GM21529 (cell line): ENCODE results near the gene ST8SIA1.

ENCODE experiments used
- ATAC-seq: cut with Tn5 transposase; IDR thresholded peaks from one replicate; pipeline ENCODE4 v1.9.1; 2021; ENCODE audit not compliant: unreplicated experiment

ST8SIA1 gene

DNA sequence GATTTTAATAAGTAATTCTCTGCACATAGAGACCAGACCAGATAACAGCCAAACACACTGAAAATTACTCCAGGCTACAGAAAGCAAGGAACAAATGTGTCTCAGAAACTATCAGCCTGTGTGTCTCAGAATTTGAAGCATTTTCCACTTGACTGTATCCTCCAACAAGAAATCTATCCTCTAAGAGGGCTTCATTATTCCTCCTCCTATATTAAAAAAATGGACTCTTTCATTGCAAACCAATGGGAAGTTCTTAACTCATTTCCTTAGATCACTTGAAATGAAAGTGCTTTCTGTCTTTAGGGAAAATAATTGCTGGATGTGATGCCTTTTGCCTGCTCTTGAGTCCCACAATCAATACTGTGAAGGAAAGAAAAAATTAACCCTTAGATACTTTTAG, 2.3 kb downstream of the ST8SIA1 start:
- no peak for ATAC-seq

DNA sequence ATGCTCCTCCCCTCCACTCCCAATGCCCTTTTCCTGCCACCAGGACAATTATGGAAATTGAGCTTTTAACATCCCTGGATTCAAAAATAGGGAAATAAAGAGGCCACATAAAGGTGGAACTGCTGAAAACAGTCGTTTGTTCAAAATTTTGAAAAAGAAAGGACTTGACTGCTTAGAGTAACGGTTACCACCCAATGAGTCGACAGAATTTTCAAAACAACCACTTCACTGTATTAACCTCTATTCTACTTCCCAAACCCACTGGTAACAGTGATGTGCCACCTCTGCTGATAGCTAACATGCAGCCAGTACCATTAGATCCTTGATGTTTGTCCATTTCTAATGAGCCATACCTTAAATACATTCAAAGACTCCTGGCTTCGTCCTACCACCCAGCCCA, 4.9 kb downstream of the ST8SIA1 start:
- ATAC-seq = no peak

DNA sequence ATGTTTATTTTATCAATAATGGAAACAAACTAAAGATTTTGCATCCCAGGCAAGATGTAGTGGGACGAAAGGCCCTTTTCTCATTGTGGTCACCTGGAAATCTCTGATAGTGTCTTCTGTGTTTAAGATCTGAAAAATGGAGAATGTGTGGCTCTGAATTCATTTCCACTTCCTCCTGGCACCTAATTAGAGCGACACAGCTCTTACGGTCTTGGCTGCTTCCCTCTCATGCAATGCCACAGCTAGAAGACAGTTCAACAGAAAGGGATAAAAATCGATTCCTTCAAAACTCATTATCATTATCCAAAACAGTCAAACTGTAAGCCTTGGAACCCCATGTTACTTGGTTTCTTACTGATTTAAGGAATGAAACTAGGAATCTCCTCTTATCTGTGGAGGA, 9.3 kb downstream of the ST8SIA1 start:
- no peak for ATAC-seq

DNA sequence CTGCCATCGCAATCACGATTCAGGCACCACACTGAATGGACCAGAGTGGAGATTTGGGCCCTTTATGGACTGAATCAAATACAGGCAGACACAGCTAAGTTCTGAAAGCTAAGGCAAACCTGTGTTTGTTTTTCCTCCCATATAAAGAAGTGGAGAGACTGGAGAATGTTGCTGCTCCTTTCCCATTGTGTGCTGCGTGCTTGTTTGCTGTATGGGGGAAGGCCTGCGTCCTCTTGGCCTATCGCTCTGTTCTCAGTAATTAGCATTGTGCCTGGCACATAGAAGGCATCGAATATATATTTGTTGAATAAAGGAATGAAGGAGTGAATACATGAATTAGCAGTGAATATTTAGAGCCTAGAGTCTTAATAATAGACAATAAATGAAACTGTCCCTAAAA, 12.4 kb downstream of the ST8SIA1 start:
- no peak for ATAC-seq

DNA sequence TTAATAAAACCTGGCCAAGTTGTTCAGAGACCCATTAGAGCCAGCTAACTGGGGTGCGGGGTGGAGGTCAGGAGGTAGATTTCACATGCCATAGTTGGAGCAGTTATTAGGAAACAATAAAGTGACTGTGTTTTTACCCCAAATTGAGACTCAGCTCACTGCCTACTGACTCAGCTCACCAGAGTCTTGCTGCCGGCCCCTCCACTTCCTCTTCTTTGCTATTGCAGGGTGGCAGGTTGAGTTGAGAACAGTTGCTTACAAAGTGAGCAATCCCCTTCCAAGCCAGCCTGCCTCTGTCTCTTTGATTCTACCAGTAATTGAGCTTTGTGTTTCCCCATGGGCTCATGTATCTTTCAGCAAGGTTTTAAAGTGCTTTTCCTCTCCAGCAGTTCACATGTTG, 12.9 kb downstream of the ST8SIA1 start:
- ATAC-seq = no peak

DNA sequence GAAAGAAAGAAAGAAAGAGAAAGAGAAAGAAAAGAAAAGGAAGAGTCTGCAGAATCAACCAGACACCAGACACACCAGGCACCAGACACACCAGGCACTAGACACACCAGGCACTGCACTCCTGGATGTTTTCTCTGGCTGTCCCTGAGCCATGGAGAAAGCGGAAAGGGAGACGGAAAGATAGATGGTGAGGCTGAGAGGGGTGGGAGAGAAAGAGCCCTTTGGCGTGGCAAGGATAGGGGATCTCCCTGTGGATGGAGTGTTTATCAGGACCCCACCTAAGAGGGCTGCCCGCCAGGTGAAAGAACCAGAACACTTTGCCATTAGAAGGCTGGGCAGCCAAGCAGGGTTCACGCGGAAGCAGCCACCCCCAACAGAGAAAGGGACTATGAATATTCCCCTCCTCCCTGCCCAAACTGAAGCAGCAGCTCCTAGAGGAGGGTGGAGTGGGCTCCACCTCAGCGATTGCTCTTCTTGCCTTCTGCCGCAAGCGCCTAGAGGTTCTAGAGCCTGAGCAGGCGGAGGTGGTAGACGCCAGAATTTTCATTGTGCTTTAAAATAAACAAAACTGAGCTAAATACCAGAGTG, 13.4 kb downstream of the ST8SIA1 start:
- no peak for ATAC-seq

DNA sequence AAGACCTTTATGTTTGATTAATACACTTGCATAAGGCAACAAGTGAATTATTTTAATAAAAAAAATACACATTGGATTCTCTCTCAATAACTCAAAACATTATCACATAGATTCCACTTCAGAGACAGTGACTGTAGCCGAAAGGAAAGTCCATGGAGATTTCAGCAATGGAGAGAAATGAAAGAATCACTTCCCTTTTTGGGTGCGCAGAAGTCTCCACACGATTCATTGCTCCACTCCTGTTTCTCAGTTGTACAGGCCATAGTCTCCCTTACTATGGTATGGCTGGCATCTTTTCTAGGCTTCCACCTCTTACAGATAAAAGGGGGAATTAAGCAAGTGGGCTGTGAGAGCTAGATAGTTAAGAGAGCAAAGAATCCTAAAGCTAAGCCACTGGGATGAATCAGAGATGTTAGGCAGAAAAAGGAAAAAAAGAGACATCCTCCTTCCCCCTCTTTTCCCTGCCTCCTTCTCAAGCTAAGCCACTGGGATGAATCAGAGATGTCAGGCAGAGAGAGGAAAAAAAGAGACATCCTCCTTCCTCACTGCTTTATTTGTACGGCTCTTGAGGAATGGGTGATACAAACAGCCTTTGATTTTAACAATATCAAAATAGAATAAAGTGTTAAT, 16.3 kb downstream of the ST8SIA1 start:
- ATAC-seq = no peak

DNA sequence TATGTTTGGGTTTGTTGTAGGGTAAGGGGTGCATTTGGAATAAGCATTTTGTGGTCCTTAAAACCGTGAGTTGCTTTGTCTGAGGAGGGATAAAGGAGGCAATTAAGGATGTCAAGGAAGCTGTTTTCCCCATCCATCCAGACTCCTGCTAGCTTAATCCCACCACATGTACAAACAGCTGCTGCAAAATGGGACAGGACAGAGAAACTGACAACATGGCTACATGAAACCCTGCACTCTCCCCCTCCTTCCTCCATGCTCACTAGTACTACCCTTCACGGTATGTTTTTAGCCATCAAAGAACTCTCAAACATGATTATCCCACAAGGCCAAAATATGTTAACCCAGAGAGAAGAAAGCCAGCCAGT, 20.6 kb downstream of the ST8SIA1 start:
- ATAC-seq = no peak

DNA sequence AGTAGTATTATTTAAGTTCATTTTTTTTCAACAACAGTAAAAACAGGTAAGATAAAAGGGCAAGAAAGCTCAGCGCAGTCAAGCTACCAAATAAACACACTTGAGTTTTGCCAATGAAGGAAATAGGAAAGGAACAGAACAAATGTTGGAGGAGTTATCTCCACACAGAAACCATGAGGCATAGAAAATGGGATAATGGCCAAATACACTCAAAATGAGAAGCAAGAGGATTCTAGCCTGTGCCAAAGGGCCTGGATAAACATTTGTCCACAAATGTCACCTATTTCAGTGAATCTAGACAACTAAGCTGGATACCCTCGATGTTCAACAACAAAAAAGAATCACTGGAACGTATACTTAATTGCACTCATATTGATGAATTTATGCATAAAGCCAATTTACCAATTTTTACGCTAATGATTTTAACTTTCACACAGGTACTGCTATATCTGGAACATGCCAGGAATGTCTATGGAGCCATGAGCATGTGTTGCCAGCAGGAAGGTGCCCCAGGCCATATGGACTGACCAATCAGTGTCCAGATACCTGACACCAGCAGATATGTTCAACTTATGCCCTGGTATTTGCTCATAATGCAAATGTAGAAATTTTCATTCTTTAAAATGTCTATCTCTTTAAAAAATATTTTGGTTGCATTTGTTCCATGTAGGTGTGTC, 21.1 kb downstream of the ST8SIA1 start:
- no peak for ATAC-seq

DNA sequence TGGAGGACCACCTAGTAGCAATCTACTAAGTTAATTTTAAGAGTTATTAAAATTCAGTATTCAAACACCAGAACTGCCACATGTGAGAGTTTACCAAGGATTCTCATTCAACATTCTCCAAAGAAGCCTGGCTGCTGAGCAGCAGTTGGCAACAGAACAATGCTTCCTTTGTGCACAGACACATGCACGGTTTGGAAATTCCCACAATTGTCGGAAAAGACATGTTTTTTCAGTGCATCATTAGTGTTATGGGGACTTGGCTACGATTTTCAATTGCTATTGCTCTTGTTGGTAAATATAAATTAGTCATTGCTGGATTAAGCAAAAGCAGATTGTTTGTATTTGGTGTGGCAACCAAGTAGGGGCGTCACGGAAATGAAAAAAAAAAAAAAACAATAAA, 22.2 kb downstream of the ST8SIA1 start:
- no peak for ATAC-seq

DNA sequence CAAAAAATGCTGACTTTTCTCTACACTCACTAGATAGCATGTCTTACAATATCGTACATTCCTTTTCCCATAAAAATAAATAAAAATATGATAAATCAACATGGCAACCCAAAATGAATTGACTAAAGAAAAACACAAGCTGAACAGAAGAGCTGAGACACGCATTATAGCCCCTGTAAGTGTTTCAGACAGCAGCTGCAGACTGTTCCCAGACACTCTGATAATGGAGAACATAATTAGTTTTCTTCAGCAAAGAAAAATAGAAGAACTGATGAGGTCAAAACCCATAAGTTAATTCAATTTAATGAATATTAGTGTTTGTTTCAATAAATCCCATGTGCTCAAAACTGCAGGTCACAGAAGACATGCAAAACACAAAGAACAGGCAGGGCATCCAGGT, 23.8 kb downstream of the ST8SIA1 start:
- no peak for ATAC-seq

DNA sequence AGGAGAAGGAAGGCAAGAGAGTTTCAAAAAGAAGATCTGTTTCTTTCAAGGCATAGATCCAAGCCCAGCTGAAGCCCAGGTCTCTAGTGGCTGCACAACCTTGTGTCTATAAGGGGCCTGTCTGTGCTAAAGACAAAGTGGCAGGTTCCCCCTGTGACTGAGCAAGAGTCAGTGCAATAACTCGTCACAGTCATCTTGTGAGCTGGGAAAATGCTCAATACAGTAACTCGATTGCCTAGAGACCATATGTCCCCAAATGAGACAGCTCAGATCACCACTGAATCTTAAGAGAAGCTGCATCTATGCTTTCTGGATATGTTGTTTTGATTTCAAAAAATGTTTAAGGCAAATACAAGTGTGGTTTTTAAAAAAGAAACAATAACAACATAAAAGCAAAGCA, 24.2 kb downstream of the ST8SIA1 start:
- no peak for ATAC-seq

DNA sequence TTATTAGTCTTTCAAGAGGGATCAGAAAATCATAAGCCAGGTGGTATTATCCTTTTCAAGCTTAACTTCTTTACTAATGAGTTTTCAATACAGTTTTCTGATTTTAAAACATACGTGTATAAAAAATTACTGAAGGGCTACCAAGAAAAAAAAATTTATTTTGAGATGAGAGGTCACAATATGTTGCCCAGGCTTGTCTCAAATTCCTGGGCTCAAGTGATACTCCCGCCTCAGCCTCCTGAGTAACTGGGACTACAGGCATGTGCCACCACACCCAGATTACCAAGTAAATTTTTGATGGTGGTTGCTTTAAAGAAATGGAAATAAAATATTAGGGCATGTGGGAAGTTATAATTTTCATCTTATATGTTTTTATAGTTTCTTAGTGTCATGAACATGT, 26.7 kb downstream of the ST8SIA1 start:
- no peak for ATAC-seq

DNA sequence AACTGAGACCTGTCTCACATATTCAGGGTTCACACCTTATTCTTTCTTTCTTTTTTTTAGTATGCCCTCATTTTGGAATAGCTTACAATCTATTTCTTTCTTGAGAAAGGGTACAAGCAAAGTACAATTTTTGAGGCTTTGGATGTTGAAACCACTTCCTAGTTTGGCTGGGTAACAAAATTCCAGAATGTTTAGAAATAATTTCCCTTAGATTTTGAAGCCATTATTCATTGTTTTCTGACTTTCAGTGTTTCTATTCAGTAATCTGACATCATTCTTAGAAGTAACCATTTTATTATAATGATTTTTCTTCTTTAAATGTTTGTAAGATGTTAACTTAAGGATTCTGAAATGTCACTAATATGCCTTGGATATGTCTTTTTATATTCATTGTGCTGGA, 28.2 kb downstream of the ST8SIA1 start:
- ATAC-seq = no peak

DNA sequence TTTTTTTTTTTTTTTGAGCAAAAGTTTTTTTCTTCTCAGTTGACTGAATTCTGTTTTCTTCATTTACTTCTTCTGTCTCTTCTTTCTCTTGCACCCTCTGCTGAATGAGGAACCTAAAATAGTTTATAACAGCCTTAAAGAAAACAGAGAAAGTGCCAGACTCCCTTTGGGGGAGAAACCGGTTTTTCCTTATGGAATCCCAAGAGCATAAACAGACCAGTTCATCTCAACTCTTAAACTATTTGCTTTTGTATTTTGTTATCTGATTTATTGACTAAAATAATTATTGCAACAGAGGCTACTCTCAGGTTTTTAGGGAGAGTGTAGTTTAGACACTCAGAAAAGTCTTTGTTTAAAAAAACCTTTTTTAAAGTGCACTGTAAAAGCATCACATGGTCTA, 30.2 kb downstream of the ST8SIA1 start:
- ATAC-seq = no peak

DNA sequence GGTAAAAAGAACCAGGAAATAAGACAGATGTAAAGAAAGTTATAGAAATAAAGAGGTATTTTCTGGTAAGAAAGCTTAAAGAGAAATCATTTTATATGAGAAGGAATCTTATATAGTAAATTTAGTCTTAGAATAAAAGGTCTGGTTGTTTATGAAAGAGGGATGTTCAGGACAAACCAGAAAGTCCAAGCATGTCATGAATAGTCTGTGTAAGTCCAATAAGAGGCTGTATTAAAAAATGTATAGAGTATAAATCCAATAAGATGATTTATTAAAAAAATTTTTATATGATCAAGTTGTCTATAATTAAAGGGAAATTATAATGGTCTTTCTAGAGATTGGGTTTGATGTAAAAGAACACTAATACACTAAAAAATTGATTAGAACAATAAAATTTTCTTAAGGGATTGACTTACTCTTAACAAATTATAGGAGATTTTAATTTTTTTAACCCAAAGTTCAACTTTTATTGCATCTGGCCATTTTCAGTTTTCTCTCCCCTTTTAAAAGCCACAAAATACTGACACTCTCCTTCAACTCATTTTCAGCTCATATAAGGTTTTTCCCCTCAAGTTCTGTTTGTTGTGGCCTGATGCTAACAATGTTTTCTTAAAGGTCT, 35.1 kb downstream of the ST8SIA1 start:
- ATAC-seq = no peak

DNA sequence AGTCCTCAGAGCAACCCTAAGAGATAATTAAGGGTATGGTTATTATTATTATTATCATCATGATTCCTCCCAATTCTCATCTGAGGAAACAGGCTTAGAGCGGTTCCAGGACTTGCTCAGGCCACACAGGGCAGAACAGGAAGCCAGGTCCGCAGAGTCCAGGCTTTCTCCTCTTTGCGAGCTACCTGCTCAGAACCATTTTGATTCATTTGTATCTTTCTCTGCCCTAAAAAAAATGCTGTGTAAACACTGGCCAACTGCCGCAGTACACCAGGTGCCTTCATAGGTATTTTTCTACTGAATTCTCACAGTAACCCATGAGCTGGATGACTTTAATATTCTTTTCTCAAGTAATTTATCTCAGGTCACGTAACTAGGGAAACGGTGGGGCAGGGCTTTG, 45.3 kb downstream of the ST8SIA1 start:
- ATAC-seq = no peak

DNA sequence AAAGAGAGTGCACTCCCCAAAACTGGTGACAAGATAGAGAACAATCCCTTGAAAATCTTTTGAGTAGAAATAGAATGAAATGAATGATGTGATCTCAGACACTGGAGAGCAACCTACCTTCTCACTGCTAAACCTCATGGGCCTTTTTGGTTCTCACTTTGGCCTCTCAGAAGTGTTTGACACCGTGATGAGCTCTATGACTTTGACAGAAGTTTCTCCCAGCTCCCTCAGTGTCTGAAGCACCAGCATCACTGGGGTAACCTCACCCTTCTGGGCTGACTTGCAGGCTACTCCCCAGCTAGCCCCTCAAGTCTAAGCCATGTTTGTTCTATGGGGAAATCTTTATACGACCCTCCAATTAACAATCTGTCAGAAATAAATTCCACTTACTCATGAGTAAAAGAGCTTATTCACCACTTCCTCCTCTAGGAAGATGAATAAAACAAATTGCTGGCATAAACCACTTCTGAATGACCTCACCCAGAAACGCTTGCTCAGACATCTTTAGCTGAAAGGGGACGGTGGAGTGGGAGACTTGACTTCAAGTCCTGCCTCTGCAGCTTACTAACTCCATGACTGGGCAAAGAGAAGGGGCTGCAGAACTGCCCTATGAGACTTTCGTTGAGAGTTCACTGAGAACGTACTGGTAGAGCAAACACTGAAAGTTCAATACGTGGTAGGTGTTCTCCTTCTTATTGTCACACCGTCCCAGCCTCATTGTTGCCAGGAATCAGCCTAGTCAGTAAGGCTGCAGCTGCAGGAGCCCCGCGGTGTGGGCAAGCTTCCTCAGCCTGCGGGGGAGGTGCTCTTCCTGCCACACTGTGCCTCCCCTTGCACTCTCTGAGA, 46.5 kb downstream of the ST8SIA1 start:
- no peak for ATAC-seq

DNA sequence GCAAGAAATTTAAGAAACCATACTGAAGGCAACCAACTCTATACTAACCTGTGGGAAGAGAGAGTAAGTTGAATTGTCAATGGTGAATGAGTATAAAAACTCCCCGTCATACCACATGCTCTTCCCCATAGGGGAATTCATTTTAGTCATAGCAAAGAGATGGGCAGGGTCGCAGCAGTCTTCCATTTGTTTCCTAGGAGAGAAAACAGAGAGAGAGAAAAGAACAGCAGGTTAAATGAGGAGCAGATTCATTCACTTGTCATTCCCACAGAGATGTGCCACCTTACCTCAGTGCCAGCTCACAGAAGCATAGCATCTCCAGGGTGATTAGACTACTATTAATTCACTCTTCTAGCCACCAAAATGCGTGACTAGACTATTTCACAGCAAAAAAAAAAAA, 47.4 kb downstream of the ST8SIA1 start:
- ATAC-seq = no peak

DNA sequence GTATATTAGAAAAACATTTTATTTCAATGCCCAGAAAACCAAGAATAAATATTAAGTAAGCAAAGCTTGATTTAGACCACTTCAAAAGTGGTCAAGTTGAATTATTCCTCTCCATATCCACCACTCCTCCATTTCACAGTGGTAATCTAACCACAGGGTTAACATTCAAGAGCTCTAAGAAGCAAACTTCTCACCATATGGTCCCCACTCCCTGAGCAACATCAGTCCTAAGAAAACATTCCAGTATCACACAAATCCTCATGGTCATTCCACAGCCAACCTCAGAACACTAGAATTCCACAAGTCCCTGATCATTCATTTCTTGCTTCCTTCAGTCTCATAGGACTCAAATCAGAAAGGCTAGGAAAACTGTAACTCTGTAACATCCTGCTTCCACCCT, 47.9 kb downstream of the ST8SIA1 start:
- no peak for ATAC-seq

DNA sequence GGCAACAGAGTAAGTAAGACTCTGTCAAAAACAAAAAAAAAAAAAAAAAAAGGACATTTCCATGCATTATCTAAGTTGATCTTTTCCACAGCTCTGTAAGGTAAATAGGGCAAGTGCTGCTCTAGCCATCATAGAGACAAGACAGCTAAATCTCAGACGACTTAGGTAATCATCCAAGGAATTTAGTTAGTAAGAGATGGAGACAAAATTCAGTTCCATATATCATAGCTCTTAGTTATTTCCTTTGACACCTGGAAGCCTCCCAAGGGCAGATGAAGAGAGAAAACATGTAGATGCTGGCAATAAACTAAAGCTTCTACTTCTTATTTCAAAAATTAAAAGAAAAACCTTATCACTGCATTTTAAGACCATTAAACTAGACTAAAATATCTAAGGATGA, 48.7 kb downstream of the ST8SIA1 start:
- no peak for ATAC-seq

DNA sequence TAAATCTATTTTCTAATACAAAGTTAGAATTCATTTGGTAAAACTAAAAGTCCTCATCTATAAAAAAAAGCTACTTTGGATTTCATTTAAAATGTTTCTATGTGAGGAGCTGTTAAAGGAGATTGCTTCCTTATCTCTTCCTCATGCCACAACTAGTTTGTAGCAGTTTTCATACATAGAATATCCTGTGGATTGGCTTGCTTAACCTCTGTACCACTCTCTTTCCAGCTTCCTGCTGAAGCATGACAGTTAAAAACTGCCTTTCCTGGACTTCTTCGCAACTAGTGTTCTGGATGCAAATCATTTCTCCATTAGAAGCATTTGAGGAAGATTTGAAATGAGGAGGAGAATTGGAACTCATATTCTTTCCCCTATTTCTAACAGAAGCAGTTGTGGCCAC, 49.6 kb downstream of the ST8SIA1 start:
- ATAC-seq = no peak
